OCI-LY3 (cell line): ENCODE results near the gene NEK5.

ENCODE experiments used
- CTCF ChIP-seq: fragments of 200-600, 300-600 bp; sonication (generic); IDR thresholded peaks from 2 replicates; pipeline ENCODE4 v1.5.1; 2014; ENCODE audit warnings: antibody characterized with exemption, low read length, low read depth
- EZH2phosphoT487 ChIP-seq: fragments of 200-600 bp; shearing (Covaris generic); IDR thresholded peaks from 2 replicates; pipeline ENCODE4 v1.6.1; 2018; ENCODE audit warnings: antibody characterized with exemption, mixed run types, low read depth

- TF ChIP-seq CTCF: no peak
- TF ChIP-seq EZH2phosphoT487: no peak
These were observed 94.2 kb downstream of the NEK5 start for GRCh38 chr13:52034616-52035226.
